GM18873 (cell line): ENCODE measurements around the gene SCARB1.

Experiments
- ATAC-seq: cut with Tn5 transposase; IDR thresholded peaks from one replicate; pipeline ENCODE4 v1.9.1; 2021; ENCODE audit warnings: mild to moderate bottlenecking, moderate library complexity, moderate number of reproducible peaks; ENCODE audit not compliant: unreplicated experiment, low FRiP score

Gene SCARB1

DNA sequence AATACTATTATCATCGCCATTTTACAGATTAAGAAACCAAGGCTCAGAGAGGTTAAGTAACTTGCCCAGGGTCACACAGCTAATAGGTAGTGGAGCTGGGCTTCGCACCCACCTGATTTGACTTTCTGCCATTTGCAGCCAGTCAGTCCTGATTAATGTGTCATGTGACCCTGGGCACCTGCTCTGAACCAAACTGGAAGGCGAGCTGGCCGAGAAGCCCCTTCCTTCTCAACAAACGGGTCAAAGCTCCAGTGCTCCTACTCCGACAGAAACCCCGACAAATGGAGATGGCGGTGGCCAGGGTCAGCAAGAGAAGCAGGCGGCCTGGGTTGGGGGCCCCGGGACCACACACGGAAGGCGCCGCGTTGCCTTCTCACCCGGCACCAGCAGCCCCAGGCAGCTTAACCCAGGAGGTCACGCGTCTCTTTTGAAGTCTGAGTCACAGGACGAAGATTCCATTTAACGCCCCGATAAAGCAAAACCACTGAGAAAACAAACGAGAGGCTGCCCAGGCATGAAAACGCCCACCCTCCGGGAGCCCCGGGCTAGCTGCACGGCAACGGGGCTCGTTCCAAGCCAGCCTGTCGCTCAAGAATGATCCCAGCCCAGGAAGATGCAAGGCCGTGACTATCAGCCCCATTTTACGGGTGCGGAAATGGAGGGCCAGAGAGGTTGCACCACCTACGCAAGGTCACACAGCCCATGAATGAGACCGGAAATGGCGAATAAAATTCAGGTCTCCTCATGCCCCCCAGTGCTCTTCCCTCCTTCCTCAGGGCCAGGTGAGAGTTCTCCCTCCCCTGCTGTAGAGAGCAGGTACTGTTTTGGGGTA lies 124.8 kb downstream of the SCARB1 start:
- ATAC-seq, result no peak

DNA sequence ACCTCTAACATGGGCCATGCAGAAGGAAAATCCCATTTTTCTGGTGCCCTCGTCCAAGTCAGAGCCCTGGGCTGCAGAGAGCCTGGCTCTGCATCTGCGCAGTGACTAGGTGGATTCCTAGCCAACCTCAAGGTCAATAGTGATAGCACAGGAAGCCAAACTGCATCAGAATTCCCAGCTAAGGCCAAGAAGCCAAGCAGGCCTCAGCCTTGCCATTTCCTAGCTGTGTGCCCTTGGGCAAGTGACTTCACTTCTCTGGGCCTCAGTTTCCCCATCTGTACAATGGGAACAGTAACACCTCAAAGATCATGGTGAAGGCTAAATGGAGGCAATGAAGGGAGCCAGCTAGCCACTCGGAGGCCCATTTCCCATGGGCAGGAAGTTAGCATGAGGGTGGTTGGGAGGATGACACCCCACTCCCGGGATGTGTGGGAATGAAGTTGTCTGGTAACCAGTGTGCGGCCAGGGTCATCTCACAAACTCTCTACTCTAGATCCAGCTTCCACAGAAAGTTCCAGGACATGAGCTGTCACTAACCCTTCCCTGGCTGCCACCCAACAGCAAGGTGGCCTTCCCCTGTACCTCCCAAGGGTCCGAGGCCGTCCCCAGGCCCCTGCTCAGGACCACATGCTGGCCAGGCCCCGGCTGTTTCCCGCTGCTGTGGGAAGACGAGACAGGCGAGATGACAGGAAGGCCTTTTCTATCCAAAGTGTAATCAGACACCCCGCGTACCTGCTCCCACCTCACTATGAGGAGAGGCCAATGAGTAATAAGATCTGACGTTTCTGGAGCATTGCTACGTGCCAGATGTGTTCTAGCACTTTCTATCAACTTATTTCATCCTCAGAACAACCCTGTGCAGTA lies 125.7 kb downstream of the SCARB1 start:
- no peak for ATAC-seq

DNA sequence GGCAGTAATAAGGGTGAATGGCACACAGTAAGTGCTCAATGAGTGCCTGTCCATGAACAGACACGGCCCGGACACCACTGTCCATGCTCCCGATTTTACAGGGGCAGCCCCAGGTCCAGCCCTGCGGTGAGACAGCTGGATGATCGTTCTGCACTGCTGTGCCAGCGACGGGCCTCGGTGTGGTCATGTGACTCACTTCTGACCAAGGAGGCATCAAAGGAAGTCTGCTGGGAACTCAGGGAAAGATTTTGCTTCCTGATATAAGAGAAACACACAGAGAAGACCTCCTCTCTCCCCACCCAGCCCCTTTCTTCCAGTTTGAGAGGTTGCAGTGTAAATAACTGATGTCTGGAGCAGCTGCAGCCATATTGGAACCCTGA lies 126.6 kb downstream of the SCARB1 start:
- ATAC-seq, result no peak

DNA sequence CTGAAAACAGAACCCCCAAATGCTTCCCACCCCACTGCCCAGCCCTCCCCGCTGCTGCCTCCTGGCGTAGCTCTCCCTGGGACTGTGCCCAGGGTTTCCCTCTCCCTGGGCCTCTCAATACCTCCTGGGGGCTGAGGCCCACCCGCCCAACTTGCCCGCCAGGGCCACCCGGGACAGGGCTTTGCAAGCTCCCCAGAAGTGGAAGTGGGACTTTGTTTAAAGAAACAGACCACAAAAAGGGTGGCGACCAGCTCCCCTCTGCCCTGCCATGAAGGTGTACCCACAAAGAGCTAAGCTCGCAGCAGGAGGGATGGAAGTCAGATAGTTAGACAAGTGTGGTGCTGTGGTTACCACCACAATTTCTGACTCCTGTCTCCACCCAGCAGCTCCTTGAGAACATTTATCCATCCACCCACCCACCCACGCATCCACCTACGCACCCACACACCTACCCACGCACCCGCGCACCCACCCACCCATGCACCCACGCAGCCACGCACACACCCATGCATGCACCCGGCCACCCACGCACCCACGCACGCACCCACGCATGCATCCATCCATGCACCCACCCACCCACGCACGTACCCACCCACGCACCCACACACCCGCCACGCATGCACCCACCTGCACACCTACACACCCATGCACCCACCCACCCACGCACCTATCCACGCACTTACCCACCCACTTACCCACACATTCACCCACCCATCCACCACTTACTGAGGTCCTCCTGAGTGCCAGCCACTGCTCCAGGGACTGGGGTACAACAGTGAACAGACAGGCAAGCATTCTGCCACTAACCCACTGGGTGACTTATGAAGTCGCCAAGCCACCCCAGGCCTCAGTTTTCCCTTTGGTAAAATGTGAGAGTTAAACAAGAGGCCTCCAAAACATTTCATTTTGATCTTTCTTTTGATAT lies 127.3 kb downstream of the SCARB1 start:
- no peak for ATAC-seq

DNA sequence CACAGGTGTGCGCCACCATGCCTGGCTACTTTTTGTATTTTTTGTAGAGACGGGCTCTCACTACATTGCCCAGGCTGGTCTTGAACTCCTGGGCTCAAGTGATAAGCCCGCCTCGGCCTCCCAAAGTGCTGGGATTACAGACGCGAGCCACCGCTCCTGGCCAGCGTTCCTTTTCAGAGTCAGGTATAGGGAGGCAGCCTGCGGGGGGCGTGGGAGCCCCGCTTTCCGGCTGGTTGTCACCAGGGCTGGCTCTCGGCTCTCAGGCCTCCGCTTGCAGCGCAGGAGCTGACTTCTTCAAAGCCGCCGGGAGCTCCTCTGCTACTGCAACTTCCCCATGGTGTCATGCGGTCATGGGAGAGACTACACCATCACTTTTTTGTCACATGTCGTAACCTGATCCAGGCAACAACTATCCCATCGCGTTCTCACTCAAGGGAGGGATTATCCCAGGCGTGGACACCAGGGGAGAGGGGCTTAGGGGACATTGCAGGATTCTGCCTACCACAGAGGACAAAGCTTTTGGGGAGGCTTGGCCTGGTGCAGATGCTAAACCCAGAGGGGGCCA lies 129.4 kb downstream of the SCARB1 start:
- no peak for ATAC-seq

DNA sequence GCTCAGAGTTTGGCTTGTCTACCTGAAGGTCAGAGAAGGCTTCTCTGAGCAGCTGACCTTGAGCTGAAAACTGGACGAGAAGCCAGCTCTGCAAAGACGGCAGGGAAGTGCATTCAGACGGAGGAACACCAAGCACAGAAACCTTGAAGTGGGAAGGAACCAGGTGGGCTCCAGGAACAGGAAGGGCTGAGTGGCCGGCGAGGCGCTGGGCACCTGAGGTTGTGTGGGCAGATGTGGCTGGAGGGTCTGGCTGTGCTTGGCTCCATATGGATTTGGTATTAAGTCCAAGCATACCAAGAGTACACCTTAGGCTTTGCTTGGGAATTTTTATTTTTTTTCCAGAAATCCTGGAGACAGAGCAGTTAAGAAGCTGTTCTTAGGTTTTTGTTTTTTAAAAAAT lies 130.6 kb downstream of the SCARB1 start:
- ATAC-seq, result no peak

DNA sequence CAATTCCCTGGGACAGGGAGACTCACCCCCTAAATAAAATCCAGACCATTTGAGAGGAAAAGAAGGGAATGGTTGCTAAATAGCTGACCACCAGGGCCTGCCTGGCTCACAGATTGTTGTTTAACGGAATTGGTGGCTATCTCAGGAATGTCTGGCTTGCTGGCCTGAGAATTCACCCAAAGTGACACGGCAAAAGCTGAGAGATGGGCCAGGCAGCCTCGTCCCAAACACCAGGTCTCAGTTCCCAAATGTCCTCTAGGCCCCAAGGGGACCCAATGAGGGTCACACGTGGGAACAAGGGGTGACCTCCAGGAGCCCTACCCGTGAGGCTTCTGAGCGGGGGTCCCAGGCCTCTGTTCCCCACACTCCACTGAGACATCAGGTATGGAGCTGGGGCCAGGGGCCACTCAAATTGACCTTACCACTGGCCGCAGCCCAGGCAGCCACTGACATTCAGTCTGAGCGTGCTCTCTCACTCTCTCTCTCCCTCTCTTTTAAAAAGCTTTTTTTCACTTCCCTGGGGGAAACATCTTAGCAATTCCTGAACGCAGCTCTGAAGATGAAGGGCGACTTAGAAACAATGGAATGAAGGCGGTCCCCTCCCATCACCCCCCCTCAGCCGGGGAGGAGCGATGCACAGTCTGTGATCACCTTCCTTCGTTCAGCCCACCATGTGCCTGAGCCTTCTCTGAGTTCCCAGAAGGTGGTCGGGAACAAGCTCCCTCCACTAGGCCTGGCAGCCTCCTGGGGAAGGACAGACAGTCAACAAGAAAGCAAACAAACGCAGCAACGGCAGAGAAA lies 131.2 kb downstream of the SCARB1 start:
- ATAC-seq, result no peak

DNA sequence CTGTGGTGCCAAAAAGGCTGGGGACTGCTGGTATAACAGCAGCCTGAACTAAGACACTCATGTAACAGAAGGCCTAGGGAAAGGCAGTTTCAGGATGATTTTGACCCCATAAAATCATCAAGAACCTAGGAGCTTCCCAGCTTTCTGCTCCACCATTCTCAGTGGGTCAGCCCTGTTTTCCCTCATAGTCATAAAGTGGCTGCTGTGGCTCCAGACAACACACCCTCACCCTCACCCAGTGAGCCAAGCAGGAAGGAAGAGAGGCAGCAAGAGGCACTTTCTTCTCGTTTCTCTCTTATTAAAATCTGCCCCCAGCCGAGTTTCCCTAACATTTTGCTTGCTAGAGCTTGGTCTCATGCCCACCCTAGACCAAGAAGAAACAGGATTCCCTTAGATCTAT lies 131.8 kb downstream of the SCARB1 start:
- ATAC-seq, result no peak

DNA sequence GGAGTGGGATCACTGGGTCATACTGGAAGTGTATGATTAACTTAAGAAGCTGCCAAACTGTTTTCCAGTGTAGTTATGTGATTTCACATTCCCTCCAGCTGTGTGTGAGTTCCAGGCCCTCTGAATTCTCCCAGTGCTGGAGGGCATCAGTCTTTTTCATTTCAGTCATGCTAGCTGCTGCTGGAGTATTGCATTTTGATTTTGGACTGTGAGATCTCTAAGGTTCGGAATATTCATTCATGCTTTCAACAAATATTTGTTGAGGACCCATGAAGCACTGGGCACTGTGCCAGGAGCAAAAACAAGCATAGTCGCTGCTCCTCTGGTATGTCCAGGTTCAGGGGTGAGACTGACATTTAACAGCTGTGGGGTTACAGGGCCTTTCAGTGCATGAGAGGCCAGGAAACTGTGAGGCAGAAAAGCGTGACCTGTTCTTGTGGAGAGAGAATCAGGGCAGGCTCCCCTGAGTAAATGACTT lies 133.2 kb downstream of the SCARB1 start:
- no peak for ATAC-seq

DNA sequence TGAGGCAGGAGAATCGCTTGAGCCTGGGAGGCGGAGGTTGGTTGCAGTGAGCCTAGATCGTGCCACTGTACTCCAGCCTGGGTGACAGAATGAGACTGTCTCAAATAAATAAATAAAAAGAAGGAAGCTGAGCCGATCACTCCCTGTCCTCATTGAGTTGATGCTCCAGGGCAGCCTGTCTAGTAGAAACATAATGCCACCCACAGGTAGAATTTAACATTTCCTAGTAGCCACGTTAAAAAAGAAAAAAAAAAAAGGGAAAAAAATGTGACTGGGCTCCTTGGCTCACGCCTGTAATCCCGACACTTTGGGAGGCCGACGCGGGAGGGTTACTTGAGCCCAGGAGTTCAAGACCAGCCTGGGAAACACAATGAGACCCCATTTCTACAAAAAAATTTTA lies 135.7 kb downstream of the SCARB1 start:
- no peak for ATAC-seq

DNA sequence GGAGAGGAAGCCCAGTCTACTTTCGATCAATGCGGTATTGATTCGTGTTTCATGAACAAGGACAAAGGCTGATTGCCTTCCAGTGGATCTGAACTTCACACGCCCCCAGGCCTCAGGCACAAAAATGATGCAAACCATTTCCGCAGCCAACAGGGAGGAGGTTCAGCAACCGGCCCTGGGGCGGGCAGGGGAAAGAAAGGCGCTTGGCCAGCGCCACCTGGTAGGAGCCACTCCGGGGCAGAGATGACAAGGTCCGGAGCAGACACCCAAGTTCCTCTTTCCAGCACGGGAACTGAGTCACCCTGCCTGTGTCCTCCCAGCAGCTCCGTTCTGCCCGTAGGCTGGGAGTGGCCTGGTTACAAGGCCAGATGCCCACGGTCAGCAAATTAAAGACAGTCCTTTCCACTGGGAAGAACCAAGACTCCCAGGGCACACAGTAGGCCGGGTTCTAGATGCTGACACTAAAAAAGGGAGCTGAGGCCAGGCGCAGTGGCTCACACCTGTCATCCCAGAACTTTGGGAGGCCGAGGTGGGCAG lies 136.3 kb downstream of the SCARB1 start:
- ATAC-seq, result no peak
